ENCODE results near the gene C9orf152. TPM values are rescaled to one million over a fixed set of nuclear protein-coding genes. Genes with fewer than 3 reads are reported as not detected.

The C9orf152 gene
- total and polyA plus RNA-seq, 2 of the 13 experiments (the other 11 are each of a cell fraction or from before 2014, with no cell fraction given): 0.24 to 0.48 TPM

DNA sequence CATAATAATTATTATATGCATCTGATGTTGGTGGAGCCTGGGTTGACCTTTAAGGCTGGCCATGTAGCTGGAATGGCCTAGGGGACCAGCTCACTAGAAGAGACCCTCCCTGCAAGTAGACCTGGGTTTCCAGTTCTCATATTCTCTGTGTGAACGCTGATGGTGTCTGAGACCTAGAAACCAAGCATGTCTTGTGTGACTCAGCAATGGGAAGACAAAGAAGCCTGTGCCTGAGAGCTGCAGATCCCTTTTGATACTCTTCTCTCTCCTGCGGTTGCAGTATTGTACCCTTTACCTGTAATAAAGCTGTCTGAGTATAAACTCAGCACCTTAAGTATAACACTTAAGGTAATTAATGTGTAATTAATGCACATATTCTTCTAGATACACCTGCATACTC is 22.2 kb downstream of the C9orf152 start:
- FAIRE-seq (no peak), ATAC-seq (no peak), DNase-seq (ENCODE audit: low spot score) (no peak)
- Histone ChIP-seq H3K9me3 (ENCODE audit: low read length) (no peaks in the 10 kb centered on the region), H3K4me3 (replicated peaks in 1 of 3; ENCODE audit: insufficient read depth in 1 of 3, low read depth in 2 of 3, low read length in 3 of 3) (no peak overlapping the region), H3K27me3 (ENCODE audit: control insufficient read depth in 1 of 2, insufficient read depth in 2 of 2, low read length in 2 of 2) (no peaks in the 10 kb centered on the region), H3K4me1 (ENCODE audit: insufficient read depth, low read length) (peaks cover 76% of the 10 kb centered on the region), H2AFZ (ENCODE audit: low read length) (no peak overlapping the region), H3K27ac (ENCODE audit: extremely low read length, insufficient read depth, low read length) (no peak overlapping the region), H3K9ac (ENCODE audit: insufficient read depth, low read depth, low read length) (no peak overlapping the region), H3K4me2 (ENCODE audit: low read depth, low read length) (no peak overlapping the region), H4K20me1 (ENCODE audit: insufficient read depth, low read length) (no peaks in the 10 kb centered on the region), H3K79me2 (ENCODE audit: insufficient read depth, low read length) (no peaks in the 10 kb centered on the region), H3K36me3 (replicated peaks in 1 of 2; ENCODE audit: control insufficient read depth in 1 of 2, insufficient read depth in 2 of 2, low read length in 2 of 2) (no peaks in the 10 kb centered on the region)
- WGBS (ENCODE audit: low lambda C conversion rate): 86% methylated on average over 2 of the region's 2 CpGs
- in situ Hi-C loops (cut with HindIII; ENCODE audit: extremely low pct_ligation_motif_present, low pct_unique_long_range_greater_than_20kb) (no loop called here), intact Hi-C loops (cut with micrococcal nuclease; ENCODE audit: unreplicated experiment) (no loop called here)
- no TSS peak for BruUV-seq (replicated peaks)
- ChIA-PET CTCF (ENCODE audit: low intra/inter-chr PET ratio, low total read pairs) (no interaction called here), POLR2A (interaction anchor here (0.9 to 4.2 kb wide), 5 partner anchors 8 to 71 kb away, joined by 3 to 12 read pairs (median 6); partner anchors contain the start of gene TXN)
- no peak for TF ChIP-seq ZNF282 (IDR thresholded peaks at IDR 0.05; ENCODE audit: partially characterized antibody)
- no peak for TF ChIP-seq ZNF616 (CRISPR knock-in tag; IDR thresholded peaks at IDR 0.05; ENCODE audit: low read depth)
- TF ChIP-seq, protein P1, sequence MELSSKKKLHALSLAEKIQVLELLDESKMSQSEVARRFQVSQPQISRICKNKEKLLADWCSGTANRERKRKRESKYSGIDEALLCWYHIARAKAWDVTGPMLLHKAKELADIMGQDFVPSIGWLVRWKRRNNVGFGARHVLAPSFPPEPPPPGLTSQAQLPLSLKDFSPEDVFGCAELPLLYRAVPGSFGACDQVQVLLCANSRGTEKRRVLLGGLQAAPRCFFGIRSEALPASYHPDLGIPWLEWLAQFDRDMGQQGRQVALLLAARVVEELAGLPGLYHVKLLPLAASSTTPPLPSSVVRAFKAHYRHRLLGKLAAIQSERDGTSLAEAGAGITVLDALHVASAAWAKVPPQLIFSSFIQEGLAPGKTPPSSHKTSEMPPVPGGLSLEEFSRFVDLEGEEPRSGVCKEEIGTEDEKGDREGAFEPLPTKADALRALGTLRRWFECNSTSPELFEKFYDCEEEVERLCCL (CRISPR knock-in tag; IDR thresholded peaks at IDR 0.05; ENCODE audit: borderline replicate concordance): no peak
- no peak for TF ChIP-seq GABPA (IDR thresholded peaks at IDR 0.05; ENCODE audit: low read depth, low read length)
- TF ChIP-seq GABPA (CRISPR knock-in tag; IDR thresholded peaks at IDR 0.05; ENCODE audit: low read depth): no peak
- no peak for TF ChIP-seq ZNF766 (CRISPR knock-in tag; IDR thresholded peaks at IDR 0.05; ENCODE audit: borderline replicate concordance)
- TF ChIP-seq, protein P2, sequence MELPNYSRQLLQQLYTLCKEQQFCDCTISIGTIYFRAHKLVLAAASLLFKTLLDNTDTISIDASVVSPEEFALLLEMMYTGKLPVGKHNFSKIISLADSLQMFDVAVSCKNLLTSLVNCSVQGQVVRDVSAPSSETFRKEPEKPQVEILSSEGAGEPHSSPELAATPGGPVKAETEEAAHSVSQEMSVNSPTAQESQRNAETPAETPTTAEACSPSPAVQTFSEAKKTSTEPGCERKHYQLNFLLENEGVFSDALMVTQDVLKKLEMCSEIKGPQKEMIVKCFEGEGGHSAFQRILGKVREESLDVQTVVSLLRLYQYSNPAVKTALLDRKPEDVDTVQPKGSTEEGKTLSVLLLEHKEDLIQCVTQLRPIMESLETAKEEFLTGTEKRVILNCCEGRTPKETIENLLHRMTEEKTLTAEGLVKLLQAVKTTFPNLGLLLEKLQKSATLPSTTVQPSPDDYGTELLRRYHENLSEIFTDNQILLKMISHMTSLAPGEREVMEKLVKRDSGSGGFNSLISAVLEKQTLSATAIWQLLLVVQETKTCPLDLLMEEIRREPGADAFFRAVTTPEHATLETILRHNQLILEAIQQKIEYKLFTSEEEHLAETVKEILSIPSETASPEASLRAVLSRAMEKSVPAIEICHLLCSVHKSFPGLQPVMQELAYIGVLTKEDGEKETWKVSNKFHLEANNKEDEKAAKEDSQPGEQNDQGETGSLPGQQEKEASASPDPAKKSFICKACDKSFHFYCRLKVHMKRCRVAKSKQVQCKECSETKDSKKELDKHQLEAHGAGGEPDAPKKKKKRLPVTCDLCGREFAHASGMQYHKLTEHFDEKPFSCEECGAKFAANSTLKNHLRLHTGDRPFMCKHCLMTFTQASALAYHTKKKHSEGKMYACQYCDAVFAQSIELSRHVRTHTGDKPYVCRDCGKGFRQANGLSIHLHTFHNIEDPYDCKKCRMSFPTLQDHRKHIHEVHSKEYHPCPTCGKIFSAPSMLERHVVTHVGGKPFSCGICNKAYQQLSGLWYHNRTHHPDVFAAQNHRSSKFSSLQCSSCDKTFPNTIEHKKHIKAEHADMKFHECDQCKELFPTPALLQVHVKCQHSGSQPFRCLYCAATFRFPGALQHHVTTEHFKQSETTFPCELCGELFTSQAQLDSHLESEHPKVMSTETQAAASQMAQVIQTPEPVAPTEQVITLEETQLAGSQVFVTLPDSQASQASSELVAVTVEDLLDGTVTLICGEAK (IDR thresholded peaks at IDR 0.05): no peak
- TF ChIP-seq, protein P2 (CRISPR knock-in tag; IDR thresholded peaks at IDR 0.05): no peak
- no peak for TF ChIP-seq MAZ (IDR thresholded peaks at IDR 0.05; ENCODE audit: borderline replicate concordance, low read depth, low read length)
- TF ChIP-seq MAZ (CRISPR knock-in tag; IDR thresholded peaks at IDR 0.05; ENCODE audit: low read depth): no peak
- TF ChIP-seq, protein P3, sequence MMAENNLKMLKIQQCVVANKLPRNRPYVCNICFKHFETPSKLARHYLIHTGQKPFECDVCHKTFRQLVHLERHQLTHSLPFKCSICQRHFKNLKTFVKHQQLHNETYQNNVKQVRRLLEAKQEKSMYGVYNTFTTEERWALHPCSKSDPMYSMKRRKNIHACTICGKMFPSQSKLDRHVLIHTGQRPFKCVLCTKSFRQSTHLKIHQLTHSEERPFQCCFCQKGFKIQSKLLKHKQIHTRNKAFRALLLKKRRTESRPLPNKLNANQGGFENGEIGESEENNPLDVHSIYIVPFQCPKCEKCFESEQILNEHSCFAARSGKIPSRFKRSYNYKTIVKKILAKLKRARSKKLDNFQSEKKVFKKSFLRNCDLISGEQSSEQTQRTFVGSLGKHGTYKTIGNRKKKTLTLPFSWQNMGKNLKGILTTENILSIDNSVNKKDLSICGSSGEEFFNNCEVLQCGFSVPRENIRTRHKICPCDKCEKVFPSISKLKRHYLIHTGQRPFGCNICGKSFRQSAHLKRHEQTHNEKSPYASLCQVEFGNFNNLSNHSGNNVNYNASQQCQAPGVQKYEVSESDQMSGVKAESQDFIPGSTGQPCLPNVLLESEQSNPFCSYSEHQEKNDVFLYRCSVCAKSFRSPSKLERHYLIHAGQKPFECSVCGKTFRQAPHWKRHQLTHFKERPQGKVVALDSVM (CRISPR knock-in tag; IDR thresholded peaks at IDR 0.05): no peak

Measured in HepG2 (cell line).